ENCODE measurements around the gene CEP120.

Gene CEP120

DNA sequence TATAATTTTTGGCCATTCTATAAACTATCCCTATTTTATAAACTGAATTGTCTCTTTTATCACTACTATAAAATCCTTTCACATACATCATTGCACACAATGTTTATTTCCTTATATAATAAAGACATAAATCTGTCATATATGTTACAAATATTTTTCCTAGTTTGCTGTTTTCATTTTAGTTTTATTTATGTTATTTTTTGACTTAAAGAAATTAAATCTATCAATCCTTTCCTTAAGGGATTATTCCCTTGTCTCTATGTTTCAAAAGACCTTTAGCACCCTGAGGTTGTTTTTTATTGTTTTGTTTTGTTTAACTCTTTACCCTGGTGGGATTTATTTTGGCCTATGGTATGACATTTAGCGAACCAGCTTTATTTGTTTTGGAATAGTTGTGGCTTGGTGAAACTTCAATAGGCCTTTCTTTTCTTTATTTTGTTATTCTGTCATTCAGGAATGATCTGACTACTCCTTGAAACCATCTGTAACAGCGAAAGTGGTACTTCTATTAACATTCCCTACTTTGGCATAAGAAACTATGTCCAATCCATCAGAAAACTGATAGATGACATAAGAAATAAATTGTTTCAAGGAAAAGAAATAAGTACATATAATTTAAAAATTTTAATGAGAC lies 125.9 kb downstream of the CEP120 start:
- no peak for DNase-seq
- no peak overlapping the region for H3K4me3 ChIP-seq (ENCODE audit: low read depth, low read length)
- H2AFZ ChIP-seq (ENCODE audit: insufficient read depth, low read length, poor library complexity) = no peak overlapping the region
- no peaks in the 10 kb centered on the region for H3K4me1 ChIP-seq (ENCODE audit: control insufficient read depth in 1 of 2, insufficient read depth in 2 of 2, low read length in 2 of 2)
- no peak overlapping the region for H4K91ac ChIP-seq (ENCODE audit: low read depth, low read length)
- H3K18ac ChIP-seq (ENCODE audit: low read length) = no peak overlapping the region
- no peak overlapping the region for H3K4ac ChIP-seq (ENCODE audit: low read depth, low read length)
- no peaks in the 10 kb centered on the region for H3K9me3 ChIP-seq (ENCODE audit: insufficient read depth, low read depth, low read length)
- H3K14ac ChIP-seq (ENCODE audit: low read length) = no peak overlapping the region
- no peak overlapping the region for H3K9ac ChIP-seq (ENCODE audit: low read length)
- no peaks in the 10 kb centered on the region for H3K79me2 ChIP-seq (ENCODE audit: control insufficient read depth, insufficient read depth, low read length, poor library complexity)
- H2AK5ac ChIP-seq (ENCODE audit: low read length) = no peak overlapping the region
- no peak overlapping the region for H3K23ac ChIP-seq (ENCODE audit: low read length)
- H2BK5ac ChIP-seq (ENCODE audit: low read depth, low read length, poor library complexity) = no peak overlapping the region
- H2BK12ac ChIP-seq (ENCODE audit: low read length) = no peak overlapping the region
- H4K12ac ChIP-seq (ENCODE audit: low read depth, low read length) = no peak overlapping the region
- no peak overlapping the region for H4K8ac ChIP-seq (ENCODE audit: low read depth, low read length)
- no peak overlapping the region for H2BK120ac ChIP-seq (ENCODE audit: insufficient read depth, low read length, poor library complexity)
- H3K27ac ChIP-seq (ENCODE audit: low read depth, low read length) = no peak overlapping the region
- H3K4me2 ChIP-seq (ENCODE audit: low read length) = no peak overlapping the region
- H3K36me3 ChIP-seq (ENCODE audit: control insufficient read depth in 1 of 2, insufficient read depth in 2 of 2, low read length in 2 of 2) = no peaks in the 10 kb centered on the region
- H3K27me3 ChIP-seq (ENCODE audit: insufficient read depth, low read length) = no peaks in the 10 kb centered on the region
- WGBS (ENCODE audit: extremely low coverage, insufficient coverage, insufficient read length) = no CpG with 5 or more reads among the region's 2 CpGs
- H3K79me1 ChIP-seq (ENCODE audit: low read length) = no peaks in the 10 kb centered on the region
